ENCODE data around the gene CCNF. TPM values are rescaled to one million over a fixed set of nuclear protein-coding genes. Genes with fewer than 3 reads are reported as not detected.

The CCNF gene
- total and polyA plus RNA-seq, 9 of the 15 experiments (the other 6 are each of a cell fraction or from before 2014, with no cell fraction given), result 4.1 to 70.1 (median 29.5) TPM

DNA sequence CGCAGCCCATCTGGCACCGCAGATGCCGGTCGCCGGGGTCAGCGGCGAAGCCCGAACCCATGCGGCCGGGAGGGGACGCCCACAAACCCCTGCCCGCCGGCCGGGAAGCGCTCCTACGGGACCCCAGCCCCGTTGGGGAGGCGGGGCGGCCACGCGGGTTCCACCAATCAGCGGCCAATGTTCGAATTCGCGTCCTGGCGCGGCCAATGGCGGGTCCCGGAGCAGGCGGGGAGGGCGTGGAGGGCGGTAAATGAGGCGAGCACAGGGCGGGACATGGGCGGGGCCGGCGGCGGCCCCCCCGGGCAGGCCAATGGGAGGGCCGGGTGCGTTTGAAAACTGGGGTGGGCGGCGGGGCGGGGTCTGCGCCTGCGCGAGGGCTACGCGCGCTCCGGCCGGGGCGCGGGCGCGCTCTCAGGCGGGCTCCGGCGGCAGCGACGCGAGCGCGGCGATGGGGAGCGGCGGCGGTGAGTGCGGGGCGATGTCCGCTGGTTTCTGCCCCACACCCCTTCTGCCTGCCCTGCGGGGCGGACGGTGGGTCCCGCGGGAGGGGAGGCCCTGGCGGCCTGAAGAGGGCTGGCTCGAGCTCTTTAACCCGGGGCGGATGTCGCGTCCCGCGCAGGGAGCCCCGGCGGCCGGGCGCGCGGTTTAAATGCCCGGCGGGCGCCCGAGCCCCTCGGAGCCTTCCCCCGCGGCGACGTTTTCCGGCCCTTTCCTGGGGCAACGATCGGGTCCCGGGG is at the start of gene CCNF (continued):
- TF ChIP-seq, protein P1, sequence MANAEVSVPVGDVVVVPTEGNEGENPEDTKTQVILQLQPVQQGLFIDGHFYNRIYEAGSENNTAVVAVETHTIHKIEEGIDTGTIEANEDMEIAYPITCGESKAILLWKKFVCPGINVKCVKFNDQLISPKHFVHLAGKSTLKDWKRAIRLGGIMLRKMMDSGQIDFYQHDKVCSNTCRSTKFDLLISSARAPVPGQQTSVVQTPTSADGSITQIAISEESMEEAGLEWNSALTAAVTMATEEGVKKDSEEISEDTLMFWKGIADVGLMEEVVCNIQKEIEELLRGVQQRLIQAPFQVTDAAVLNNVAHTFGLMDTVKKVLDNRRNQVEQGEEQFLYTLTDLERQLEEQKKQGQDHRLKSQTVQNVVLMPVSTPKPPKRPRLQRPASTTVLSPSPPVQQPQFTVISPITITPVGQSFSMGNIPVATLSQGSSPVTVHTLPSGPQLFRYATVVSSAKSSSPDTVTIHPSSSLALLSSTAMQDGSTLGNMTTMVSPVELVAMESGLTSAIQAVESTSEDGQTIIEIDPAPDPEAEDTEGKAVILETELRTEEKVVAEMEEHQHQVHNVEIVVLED (CRISPR knock-in tag; IDR thresholded peaks at IDR 0.05), result peak; percentile 15; the same call in 1 of the 2 replicates
- TF ChIP-seq, protein P2, sequence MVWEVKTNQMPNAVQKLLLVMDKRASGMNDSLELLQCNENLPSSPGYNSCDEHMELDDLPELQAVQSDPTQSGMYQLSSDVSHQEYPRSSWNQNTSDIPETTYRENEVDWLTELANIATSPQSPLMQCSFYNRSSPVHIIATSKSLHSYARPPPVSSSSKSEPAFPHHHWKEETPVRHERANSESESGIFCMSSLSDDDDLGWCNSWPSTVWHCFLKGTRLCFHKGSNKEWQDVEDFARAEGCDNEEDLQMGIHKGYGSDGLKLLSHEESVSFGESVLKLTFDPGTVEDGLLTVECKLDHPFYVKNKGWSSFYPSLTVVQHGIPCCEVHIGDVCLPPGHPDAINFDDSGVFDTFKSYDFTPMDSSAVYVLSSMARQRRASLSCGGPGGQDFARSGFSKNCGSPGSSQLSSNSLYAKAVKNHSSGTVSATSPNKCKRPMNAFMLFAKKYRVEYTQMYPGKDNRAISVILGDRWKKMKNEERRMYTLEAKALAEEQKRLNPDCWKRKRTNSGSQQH (CRISPR knock-in tag; IDR thresholded peaks at IDR 0.05), result 0 out of 2 replicates have a peak, but pooled peaks have one; percentile 12
- TF ChIP-seq ZNF830 (CRISPR knock-in tag; IDR thresholded peaks at IDR 0.05) (no peak), RFX1 (IDR thresholded peaks at IDR 0.05) (no peak), ZBTB17 (CRISPR knock-in tag; IDR thresholded peaks at IDR 0.05) (0 out of 2 replicates have a peak, but pooled peaks have one; percentile 51), L3MBTL2 (IDR thresholded peaks at IDR 0.05) (peak; percentile 83), PCBP1 (IDR thresholded peaks at IDR 0.05; ENCODE audit: low read depth, low read length, poor library complexity, severe bottlenecking) (peak; percentile 32), KAT7 (CRISPR knock-in tag; IDR thresholded peaks at IDR 0.05; ENCODE audit: borderline replicate concordance) (0 out of 2 replicates have a peak, but pooled peaks have one; percentile 72), ZBED1 (IDR thresholded peaks at IDR 0.05) (0 out of 2 replicates have a peak, but pooled peaks have one; percentile 31)
- TF ChIP-seq, protein P3, sequence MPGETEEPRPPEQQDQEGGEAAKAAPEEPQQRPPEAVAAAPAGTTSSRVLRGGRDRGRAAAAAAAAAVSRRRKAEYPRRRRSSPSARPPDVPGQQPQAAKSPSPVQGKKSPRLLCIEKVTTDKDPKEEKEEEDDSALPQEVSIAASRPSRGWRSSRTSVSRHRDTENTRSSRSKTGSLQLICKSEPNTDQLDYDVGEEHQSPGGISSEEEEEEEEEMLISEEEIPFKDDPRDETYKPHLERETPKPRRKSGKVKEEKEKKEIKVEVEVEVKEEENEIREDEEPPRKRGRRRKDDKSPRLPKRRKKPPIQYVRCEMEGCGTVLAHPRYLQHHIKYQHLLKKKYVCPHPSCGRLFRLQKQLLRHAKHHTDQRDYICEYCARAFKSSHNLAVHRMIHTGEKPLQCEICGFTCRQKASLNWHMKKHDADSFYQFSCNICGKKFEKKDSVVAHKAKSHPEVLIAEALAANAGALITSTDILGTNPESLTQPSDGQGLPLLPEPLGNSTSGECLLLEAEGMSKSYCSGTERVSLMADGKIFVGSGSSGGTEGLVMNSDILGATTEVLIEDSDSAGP (CRISPR knock-in tag; IDR thresholded peaks at IDR 0.05), result no peak
- TF ChIP-seq, protein P4, sequence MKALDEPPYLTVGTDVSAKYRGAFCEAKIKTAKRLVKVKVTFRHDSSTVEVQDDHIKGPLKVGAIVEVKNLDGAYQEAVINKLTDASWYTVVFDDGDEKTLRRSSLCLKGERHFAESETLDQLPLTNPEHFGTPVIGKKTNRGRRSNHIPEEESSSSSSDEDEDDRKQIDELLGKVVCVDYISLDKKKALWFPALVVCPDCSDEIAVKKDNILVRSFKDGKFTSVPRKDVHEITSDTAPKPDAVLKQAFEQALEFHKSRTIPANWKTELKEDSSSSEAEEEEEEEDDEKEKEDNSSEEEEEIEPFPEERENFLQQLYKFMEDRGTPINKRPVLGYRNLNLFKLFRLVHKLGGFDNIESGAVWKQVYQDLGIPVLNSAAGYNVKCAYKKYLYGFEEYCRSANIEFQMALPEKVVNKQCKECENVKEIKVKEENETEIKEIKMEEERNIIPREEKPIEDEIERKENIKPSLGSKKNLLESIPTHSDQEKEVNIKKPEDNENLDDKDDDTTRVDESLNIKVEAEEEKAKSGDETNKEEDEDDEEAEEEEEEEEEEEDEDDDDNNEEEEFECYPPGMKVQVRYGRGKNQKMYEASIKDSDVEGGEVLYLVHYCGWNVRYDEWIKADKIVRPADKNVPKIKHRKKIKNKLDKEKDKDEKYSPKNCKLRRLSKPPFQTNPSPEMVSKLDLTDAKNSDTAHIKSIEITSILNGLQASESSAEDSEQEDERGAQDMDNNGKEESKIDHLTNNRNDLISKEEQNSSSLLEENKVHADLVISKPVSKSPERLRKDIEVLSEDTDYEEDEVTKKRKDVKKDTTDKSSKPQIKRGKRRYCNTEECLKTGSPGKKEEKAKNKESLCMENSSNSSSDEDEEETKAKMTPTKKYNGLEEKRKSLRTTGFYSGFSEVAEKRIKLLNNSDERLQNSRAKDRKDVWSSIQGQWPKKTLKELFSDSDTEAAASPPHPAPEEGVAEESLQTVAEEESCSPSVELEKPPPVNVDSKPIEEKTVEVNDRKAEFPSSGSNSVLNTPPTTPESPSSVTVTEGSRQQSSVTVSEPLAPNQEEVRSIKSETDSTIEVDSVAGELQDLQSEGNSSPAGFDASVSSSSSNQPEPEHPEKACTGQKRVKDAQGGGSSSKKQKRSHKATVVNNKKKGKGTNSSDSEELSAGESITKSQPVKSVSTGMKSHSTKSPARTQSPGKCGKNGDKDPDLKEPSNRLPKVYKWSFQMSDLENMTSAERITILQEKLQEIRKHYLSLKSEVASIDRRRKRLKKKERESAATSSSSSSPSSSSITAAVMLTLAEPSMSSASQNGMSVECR (CRISPR knock-in tag; IDR thresholded peaks at IDR 0.05), result peak; percentile 78; the same call in 1 of the 2 replicates
- TF ChIP-seq, protein P5, sequence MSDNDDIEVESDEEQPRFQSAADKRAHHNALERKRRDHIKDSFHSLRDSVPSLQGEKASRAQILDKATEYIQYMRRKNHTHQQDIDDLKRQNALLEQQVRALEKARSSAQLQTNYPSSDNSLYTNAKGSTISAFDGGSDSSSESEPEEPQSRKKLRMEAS (CRISPR knock-in tag; IDR thresholded peaks at IDR 0.05), result peak; percentile 86; the same call in 1 of the 2 replicates
- TF ChIP-seq, protein P6, sequence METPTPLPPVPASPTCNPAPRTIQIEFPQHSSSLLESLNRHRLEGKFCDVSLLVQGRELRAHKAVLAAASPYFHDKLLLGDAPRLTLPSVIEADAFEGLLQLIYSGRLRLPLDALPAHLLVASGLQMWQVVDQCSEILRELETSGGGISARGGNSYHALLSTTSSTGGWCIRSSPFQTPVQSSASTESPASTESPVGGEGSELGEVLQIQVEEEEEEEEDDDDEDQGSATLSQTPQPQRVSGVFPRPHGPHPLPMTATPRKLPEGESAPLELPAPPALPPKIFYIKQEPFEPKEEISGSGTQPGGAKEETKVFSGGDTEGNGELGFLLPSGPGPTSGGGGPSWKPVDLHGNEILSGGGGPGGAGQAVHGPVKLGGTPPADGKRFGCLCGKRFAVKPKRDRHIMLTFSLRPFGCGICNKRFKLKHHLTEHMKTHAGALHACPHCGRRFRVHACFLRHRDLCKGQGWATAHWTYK (CRISPR knock-in tag; IDR thresholded peaks at IDR 0.05), result peak; percentile 34; the same call in 1 of the 2 replicates

Data from K562 (cell line).